Keratinocyte (primary cell): ENCODE results near the gene FSTL3.

Experiments used
- CTCF ChIP-seq, 3 experiments: IDR thresholded peaks in 1 of 3; conservative IDR thresholded peaks in 1 of 3; optimal IDR thresholded peaks in 1 of 3; 2 replicates in 2 of 3; 3 replicates in 1 of 3; pipeline versions ENCODE3 to v1.5.1; 2011; ENCODE audit warnings: low read length in 3 of 3, mild to moderate bottlenecking in 3 of 3, moderate library complexity in 2 of 3, control low read depth in 1 of 3, inconsistent platforms in 1 of 3; ENCODE audit not compliant: insufficient read depth in 2 of 3; ENCODE audit errors: extremely low read depth in 1 of 3
- EZH2 ChIP-seq: IDR thresholded peaks from one replicate; pipeline ENCODE4 v1.6.1; 2012; ENCODE audit warnings: inconsistent platforms, mild to moderate bottlenecking, low read length, moderate library complexity

DNA sequence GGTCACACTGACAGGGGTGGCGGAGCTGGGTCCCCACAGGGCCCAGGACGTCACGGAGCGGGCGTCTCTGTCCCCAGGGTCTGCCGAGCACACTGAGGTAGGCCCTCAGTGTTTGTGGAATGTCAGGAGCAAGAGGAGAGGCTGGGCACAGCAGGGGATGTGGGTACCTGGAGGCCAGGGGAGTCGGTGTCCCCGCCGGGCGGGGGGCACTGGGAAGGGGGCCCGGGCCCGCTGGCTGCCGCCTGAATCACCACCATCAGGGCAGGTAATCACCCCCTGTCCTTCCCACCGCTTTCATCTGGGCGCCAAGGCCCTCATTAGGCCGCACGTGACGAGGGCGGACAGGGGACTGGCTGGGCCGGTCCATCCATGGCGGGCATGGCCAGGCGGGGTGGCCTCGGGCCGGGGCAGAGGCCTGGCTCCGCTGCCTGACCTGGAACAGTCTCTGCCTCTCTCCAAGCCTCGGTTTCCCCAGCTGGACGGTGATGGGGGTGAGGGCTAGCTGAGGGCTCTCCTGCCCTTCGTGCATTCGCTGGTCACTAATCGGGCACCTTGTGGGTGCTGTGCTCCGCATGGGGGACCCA lies 35.5 kb upstream of the FSTL3 start:
- TF ChIP-seq CTCF (optimal IDR thresholded peaks at IDR 0.05 in 1 of 3, IDR thresholded peaks at IDR 0.05 in 1 of 3, conservative IDR thresholded peaks at IDR 0.05 in 1 of 3; ENCODE audit: extremely low read depth in 1 of 3, insufficient read depth in 2 of 3, low read length in 3 of 3) (no peak), EZH2 (no peak)
